Prostate gland (tissue), 2 donors: Measurements from ENCODE around the gene KCNG2.

Experiments used
- POLR2A ChIP-seq: fragments of 450-650 bp; IDR thresholded peaks from one replicate; pipeline ENCODE4 v1.6.1; 2016; ENCODE audit warnings: antibody characterized with exemption, mild to moderate bottlenecking
- POLR2AphosphoS5 ChIP-seq: sonication (generic); formaldehyde crosslinking; IDR thresholded peaks from one replicate; pipeline ENCODE4 v1.6.1; 2017; ENCODE audit warnings: antibody characterized with exemption
- TF ChIP-seq, protein P1 (sequence below), 4 experiments: fragments of 200-600 bp in 2 of 4; fragments of 450-650 bp in 2 of 4; sonication (generic) in 2 of 4; IDR thresholded peaks; 1 replicate in 3 of 4; 2 replicates in 1 of 4; pipeline ENCODE4 v1.5.1; 2016 to 2019; ENCODE audit warnings: antibody characterized with exemption in 4 of 4, mild to moderate bottlenecking in 2 of 4, moderate library complexity in 2 of 4

DNA sequence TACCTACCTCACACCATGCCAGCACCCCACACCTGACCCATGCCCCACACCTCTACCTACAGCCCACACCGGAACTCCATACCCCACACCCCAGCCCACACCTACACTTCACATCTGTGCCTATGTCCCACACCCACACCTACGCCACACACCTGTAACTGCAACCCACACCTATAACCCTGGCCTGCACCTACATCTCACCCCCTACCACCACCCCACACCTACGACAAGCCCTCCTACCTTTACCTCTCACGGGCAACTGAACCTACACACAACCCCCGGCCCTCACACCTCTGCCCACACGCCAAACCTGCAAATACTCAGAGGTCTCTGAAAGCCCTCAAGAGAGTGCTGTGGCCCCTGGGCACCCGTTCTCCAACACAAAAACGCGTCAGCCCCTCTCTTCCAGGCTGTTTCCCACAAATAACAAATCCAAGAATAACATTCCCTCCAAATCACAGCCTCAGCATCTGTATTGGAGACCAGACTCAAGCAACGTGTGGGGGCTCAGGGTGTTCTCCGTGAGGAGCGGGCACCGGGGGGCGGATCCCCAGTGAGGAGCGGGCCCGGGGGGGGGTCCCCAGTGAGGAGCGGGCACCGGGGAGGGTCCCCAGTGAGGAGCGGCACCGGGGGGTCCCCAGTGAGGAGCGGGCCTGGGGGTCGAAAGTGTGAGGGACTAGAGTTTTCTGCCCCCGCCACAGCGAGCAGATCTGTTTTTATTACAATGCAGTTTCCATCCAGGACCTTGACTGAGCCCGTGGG is 120.3 kb downstream of the KCNG2 start:
- TF ChIP-seq, protein P1, sequence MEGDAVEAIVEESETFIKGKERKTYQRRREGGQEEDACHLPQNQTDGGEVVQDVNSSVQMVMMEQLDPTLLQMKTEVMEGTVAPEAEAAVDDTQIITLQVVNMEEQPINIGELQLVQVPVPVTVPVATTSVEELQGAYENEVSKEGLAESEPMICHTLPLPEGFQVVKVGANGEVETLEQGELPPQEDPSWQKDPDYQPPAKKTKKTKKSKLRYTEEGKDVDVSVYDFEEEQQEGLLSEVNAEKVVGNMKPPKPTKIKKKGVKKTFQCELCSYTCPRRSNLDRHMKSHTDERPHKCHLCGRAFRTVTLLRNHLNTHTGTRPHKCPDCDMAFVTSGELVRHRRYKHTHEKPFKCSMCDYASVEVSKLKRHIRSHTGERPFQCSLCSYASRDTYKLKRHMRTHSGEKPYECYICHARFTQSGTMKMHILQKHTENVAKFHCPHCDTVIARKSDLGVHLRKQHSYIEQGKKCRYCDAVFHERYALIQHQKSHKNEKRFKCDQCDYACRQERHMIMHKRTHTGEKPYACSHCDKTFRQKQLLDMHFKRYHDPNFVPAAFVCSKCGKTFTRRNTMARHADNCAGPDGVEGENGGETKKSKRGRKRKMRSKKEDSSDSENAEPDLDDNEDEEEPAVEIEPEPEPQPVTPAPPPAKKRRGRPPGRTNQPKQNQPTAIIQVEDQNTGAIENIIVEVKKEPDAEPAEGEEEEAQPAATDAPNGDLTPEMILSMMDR (IDR thresholded peaks at IDR 0.05) = no peak
- no peak for TF ChIP-seq POLR2A
- no peak for TF ChIP-seq POLR2AphosphoS5
